ENCODE data around the gene PACS2. TPM values are rescaled to one million over a fixed set of nuclear protein-coding genes. Genes with fewer than 3 reads are reported as not detected.
A peak's percentile ranks its signal among the peaks of the same experiment; 100 is the strongest.

The PACS2 gene
- polyA plus RNA-seq (2013, experiment 1 of 2) = 22.8 TPM
- 23.4 TPM for polyA plus RNA-seq (2013, experiment 2 of 2)

GRCh38 chr14:105314287-105315200 lies at the start of gene PACS2:
TSS of gene PACS2 (plus strand) at chr14:105314748. CDS start at chr14:105314919, 171 bp downstream.
- H2BK5ac ChIP-seq (ENCODE audit: low read length) = no peak within 1 kb of the TSS
- peak within 1 kb of the TSS; percentile 68 for H3K9ac ChIP-seq (ENCODE audit: low read length)
- peak within 1 kb of the TSS; percentile 84 for H3K18ac ChIP-seq (ENCODE audit: low read length)
- H3K36me3 ChIP-seq (ENCODE audit: control insufficient read depth, insufficient read depth, low read length) = no peaks in the 10 kb centered on the region
- no peak within 1 kb of the TSS for H4K5ac ChIP-seq (ENCODE audit: low read length)
- H3K27me3 ChIP-seq (ENCODE audit: insufficient read depth, low read length, poor library complexity) = no peaks in the 10 kb centered on the region
- H2BK15ac ChIP-seq (replicated peaks; ENCODE audit: low read depth) = no peak within 1 kb of the TSS
- peak within 1 kb of the TSS; percentile 82 for H3K4ac ChIP-seq (ENCODE audit: low read depth, low read length)
- H3K23ac ChIP-seq (ENCODE audit: low read length) = no peak within 1 kb of the TSS
- no peak within 1 kb of the TSS for H3K27ac ChIP-seq (ENCODE audit: low read depth, low read length)
- H3K4me3 ChIP-seq (ENCODE audit: low read length) = peak within 1 kb of the TSS; percentile 59
- WGBS (ENCODE audit: extremely low coverage, insufficient coverage, low lambda C conversion rate) = no CpG with 5 or more reads among the region's 163 CpGs
- peaks cover 15% of the 10 kb centered on the region for H3K79me2 ChIP-seq (ENCODE audit: control insufficient read depth, insufficient read depth, low read length)
- H3K4me1 ChIP-seq (ENCODE audit: control insufficient read depth, low read depth, low read length) = peaks cover 3% of the 10 kb centered on the region
- peak; percentile 88 for DNase-seq
- no peak within 1 kb of the TSS for H4K8ac ChIP-seq (ENCODE audit: low read depth, low read length)
- peak within 1 kb of the TSS; percentile 81 for H3K56ac ChIP-seq (ENCODE audit: low read length)
- peak within 1 kb of the TSS; percentile 86 for H3K4me2 ChIP-seq (ENCODE audit: low read length)
- H3K79me1 ChIP-seq (ENCODE audit: low read length) = peaks cover 10% of the 10 kb centered on the region
- H2AK5ac ChIP-seq (ENCODE audit: low read length) = no peak within 1 kb of the TSS
- H2BK120ac ChIP-seq (ENCODE audit: low read depth, low read length) = no peak within 1 kb of the TSS

GRCh38 chr14:105267820-105268548 lies 46.6 kb upstream of the PACS2 start:
- no CpG with 5 or more reads among the region's 21 CpGs for WGBS (ENCODE audit: extremely low coverage, insufficient coverage, low lambda C conversion rate)
- no peak overlapping the region for H3K9ac ChIP-seq (ENCODE audit: low read length)
- no peak overlapping the region for H3K4ac ChIP-seq (ENCODE audit: low read depth, low read length)
- H3K36me3 ChIP-seq (ENCODE audit: control insufficient read depth, insufficient read depth, low read length) = no peaks in the 10 kb centered on the region
- H3K27ac ChIP-seq (ENCODE audit: low read depth, low read length) = no peak overlapping the region
- no peak overlapping the region for H4K8ac ChIP-seq (ENCODE audit: low read depth, low read length)
- no peak overlapping the region for H2BK15ac ChIP-seq (replicated peaks; ENCODE audit: low read depth)
- no peak overlapping the region for H3K56ac ChIP-seq (ENCODE audit: low read length)
- no peak overlapping the region for H4K5ac ChIP-seq (ENCODE audit: low read length)
- H3K4me2 ChIP-seq (ENCODE audit: low read length) = no peak overlapping the region
- H2BK120ac ChIP-seq (ENCODE audit: low read depth, low read length) = no peak overlapping the region
- no peak overlapping the region for H3K4me3 ChIP-seq (ENCODE audit: low read length)
- no peaks in the 10 kb centered on the region for H3K4me1 ChIP-seq (ENCODE audit: control insufficient read depth, low read depth, low read length)
- H3K27me3 ChIP-seq (ENCODE audit: insufficient read depth, low read length, poor library complexity) = no peaks in the 10 kb centered on the region
- no peak for DNase-seq
- H2BK5ac ChIP-seq (ENCODE audit: low read length) = no peak overlapping the region
- no peaks in the 10 kb centered on the region for H3K79me1 ChIP-seq (ENCODE audit: low read length)
- H3K79me2 ChIP-seq (ENCODE audit: control insufficient read depth, insufficient read depth, low read length) = no peaks in the 10 kb centered on the region
- H2AK5ac ChIP-seq (ENCODE audit: low read length) = no peak overlapping the region
- no peak overlapping the region for H3K23ac ChIP-seq (ENCODE audit: low read length)
- H3K18ac ChIP-seq (ENCODE audit: low read length) = no peak overlapping the region

- Histone ChIP-seq H3K79me2 (ENCODE audit: control insufficient read depth, insufficient read depth, low read length) (no peaks in the 10 kb centered on the region), H4K8ac (ENCODE audit: low read depth, low read length) (no peak overlapping the region), H2AK5ac (ENCODE audit: low read length) (no peak overlapping the region), H2BK120ac (ENCODE audit: low read depth, low read length) (no peak overlapping the region), H3K27me3 (ENCODE audit: insufficient read depth, low read length, poor library complexity) (no peaks in the 10 kb centered on the region), H3K4me2 (ENCODE audit: low read length) (no peak overlapping the region), H2BK5ac (ENCODE audit: low read length) (no peak overlapping the region), H3K4me1 (ENCODE audit: control insufficient read depth, low read depth, low read length) (no peaks in the 10 kb centered on the region), H4K5ac (ENCODE audit: low read length) (no peak overlapping the region), H3K9ac (ENCODE audit: low read length) (no peak overlapping the region), H3K4me3 (ENCODE audit: low read length) (no peak overlapping the region), H3K23ac (ENCODE audit: low read length) (no peak overlapping the region), H3K79me1 (ENCODE audit: low read length) (no peaks in the 10 kb centered on the region), H3K4ac (ENCODE audit: low read depth, low read length) (no peak overlapping the region), H3K18ac (ENCODE audit: low read length) (no peak overlapping the region), H3K56ac (ENCODE audit: low read length) (no peak overlapping the region), H2BK15ac (replicated peaks; ENCODE audit: low read depth) (no peak overlapping the region), H3K36me3 (ENCODE audit: control insufficient read depth, insufficient read depth, low read length) (no peaks in the 10 kb centered on the region), H3K27ac (ENCODE audit: low read depth, low read length) (no peak overlapping the region)
- no CpG with 5 or more reads among the region's 18 CpGs for WGBS (ENCODE audit: extremely low coverage, insufficient coverage, low lambda C conversion rate)
- DNase-seq = no peak
These were observed 45.7 kb upstream of the PACS2 start for GRCh38 chr14:105268736-105269354.

DNA sequence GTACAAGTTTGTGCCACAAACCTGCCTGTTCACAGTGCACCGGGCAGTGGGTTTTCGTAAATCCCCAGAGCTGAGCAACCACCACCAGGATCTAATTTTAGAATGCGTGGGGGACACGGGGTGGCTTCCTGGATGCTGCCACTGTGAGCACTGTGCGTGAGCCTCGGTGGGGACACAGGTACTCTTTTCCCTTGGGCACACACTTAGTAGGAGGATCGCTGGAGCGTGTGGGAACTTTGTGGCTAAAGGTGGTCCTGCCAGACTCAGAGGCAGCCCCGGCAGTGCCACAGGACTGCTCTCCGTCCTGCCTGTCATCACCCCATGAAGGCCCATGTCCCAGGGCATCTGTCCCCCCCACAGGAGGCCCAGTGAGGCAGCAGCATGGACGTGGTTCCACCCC lies 45.1 kb upstream of the PACS2 start:
- Histone ChIP-seq H3K79me1 (ENCODE audit: low read length) (no peaks in the 10 kb centered on the region), H3K4me1 (ENCODE audit: control insufficient read depth, low read depth, low read length) (no peaks in the 10 kb centered on the region), H3K4me2 (ENCODE audit: low read length) (no peak overlapping the region), H3K56ac (ENCODE audit: low read length) (no peak overlapping the region), H3K27ac (ENCODE audit: low read depth, low read length) (no peak overlapping the region), H3K4ac (ENCODE audit: low read depth, low read length) (no peak overlapping the region), H4K8ac (ENCODE audit: low read depth, low read length) (no peak overlapping the region), H3K4me3 (ENCODE audit: low read length) (no peak overlapping the region), H3K18ac (ENCODE audit: low read length) (no peak overlapping the region), H2AK5ac (ENCODE audit: low read length) (no peak overlapping the region), H3K23ac (ENCODE audit: low read length) (no peak overlapping the region), H3K27me3 (ENCODE audit: insufficient read depth, low read length, poor library complexity) (no peaks in the 10 kb centered on the region), H2BK120ac (ENCODE audit: low read depth, low read length) (no peak overlapping the region), H2BK15ac (replicated peaks; ENCODE audit: low read depth) (no peak overlapping the region), H4K5ac (ENCODE audit: low read length) (no peak overlapping the region), H3K79me2 (ENCODE audit: control insufficient read depth, insufficient read depth, low read length) (no peaks in the 10 kb centered on the region), H3K36me3 (ENCODE audit: control insufficient read depth, insufficient read depth, low read length) (no peaks in the 10 kb centered on the region), H3K9ac (ENCODE audit: low read length) (no peak overlapping the region), H2BK5ac (ENCODE audit: low read length) (no peak overlapping the region)
- no peak for DNase-seq
- WGBS (ENCODE audit: extremely low coverage, insufficient coverage, low lambda C conversion rate) = no CpG with 5 or more reads among the region's 11 CpGs

- Histone ChIP-seq H3K4me3 (ENCODE audit: low read length) (no peak overlapping the region), H2AK5ac (ENCODE audit: low read length) (no peak overlapping the region), H3K56ac (ENCODE audit: low read length) (no peak overlapping the region), H3K36me3 (ENCODE audit: control insufficient read depth, insufficient read depth, low read length) (no peaks in the 10 kb centered on the region), H3K27ac (ENCODE audit: low read depth, low read length) (no peak overlapping the region), H3K18ac (ENCODE audit: low read length) (no peak overlapping the region), H3K4ac (ENCODE audit: low read depth, low read length) (no peak overlapping the region), H4K8ac (ENCODE audit: low read depth, low read length) (no peak overlapping the region), H3K9ac (ENCODE audit: low read length) (no peak overlapping the region), H3K4me1 (ENCODE audit: control insufficient read depth, low read depth, low read length) (no peaks in the 10 kb centered on the region), H2BK120ac (ENCODE audit: low read depth, low read length) (no peak overlapping the region), H3K4me2 (ENCODE audit: low read length) (no peak overlapping the region), H2BK15ac (replicated peaks; ENCODE audit: low read depth) (no peak overlapping the region), H3K79me2 (ENCODE audit: control insufficient read depth, insufficient read depth, low read length) (no peaks in the 10 kb centered on the region), H2BK5ac (ENCODE audit: low read length) (no peak overlapping the region), H4K5ac (ENCODE audit: low read length) (no peak overlapping the region), H3K27me3 (ENCODE audit: insufficient read depth, low read length, poor library complexity) (no peaks in the 10 kb centered on the region), H3K23ac (ENCODE audit: low read length) (no peak overlapping the region), H3K79me1 (ENCODE audit: low read length) (no peaks in the 10 kb centered on the region)
- no CpG with 5 or more reads among the region's 22 CpGs for WGBS (ENCODE audit: extremely low coverage, insufficient coverage, low lambda C conversion rate)
- no peak for DNase-seq
These were observed 43.2 kb upstream of the PACS2 start for GRCh38 chr14:105271224-105271890.
